ENCODE results near the gene LSAMP. TPM values are rescaled to one million over a fixed set of nuclear protein-coding genes. Genes with fewer than 3 reads are reported as not detected.

Gene LSAMP
- total and polyA plus RNA-seq, 2 experiments from 2014 or later: 2.0 to 2.9 TPM

GRCh38 chr3:115852278-115852677, 593.0 kb downstream of the LSAMP start:
- TF ChIP-seq ZNF331 (CRISPR knock-in tag; IDR thresholded peaks at IDR 0.05; ENCODE audit: low read depth) (no peak), EZH2phosphoT487 (IDR thresholded peaks at IDR 0.05; ENCODE audit: unreplicated experiment) (no peak), POLR2AphosphoS5 (IDR thresholded peaks at IDR 0.05; ENCODE audit: low read depth) (no peak), NANOG (IDR thresholded peaks at IDR 0.05; ENCODE audit: borderline replicate concordance) (no peak), STAT1 (IDR thresholded peaks at IDR 0.05; ENCODE audit: unreplicated experiment) (no peak), JUNB (IDR thresholded peaks at IDR 0.05; ENCODE audit: unreplicated experiment) (no peak), CREB1 (CRISPR knock-in tag; IDR thresholded peaks at IDR 0.05; ENCODE audit: low read depth) (no peak), ZNF114 (CRISPR knock-in tag; IDR thresholded peaks at IDR 0.05) (no peak), EZH2 (IDR thresholded peaks at IDR 0.05; ENCODE audit: low read depth, unreplicated experiment) (no peak)
- TF ChIP-seq, protein P1, sequence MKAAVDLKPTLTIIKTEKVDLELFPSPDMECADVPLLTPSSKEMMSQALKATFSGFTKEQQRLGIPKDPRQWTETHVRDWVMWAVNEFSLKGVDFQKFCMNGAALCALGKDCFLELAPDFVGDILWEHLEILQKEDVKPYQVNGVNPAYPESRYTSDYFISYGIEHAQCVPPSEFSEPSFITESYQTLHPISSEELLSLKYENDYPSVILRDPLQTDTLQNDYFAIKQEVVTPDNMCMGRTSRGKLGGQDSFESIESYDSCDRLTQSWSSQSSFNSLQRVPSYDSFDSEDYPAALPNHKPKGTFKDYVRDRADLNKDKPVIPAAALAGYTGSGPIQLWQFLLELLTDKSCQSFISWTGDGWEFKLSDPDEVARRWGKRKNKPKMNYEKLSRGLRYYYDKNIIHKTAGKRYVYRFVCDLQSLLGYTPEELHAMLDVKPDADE (IDR thresholded peaks at IDR 0.05): no peak
- TF ChIP-seq, protein P2, sequence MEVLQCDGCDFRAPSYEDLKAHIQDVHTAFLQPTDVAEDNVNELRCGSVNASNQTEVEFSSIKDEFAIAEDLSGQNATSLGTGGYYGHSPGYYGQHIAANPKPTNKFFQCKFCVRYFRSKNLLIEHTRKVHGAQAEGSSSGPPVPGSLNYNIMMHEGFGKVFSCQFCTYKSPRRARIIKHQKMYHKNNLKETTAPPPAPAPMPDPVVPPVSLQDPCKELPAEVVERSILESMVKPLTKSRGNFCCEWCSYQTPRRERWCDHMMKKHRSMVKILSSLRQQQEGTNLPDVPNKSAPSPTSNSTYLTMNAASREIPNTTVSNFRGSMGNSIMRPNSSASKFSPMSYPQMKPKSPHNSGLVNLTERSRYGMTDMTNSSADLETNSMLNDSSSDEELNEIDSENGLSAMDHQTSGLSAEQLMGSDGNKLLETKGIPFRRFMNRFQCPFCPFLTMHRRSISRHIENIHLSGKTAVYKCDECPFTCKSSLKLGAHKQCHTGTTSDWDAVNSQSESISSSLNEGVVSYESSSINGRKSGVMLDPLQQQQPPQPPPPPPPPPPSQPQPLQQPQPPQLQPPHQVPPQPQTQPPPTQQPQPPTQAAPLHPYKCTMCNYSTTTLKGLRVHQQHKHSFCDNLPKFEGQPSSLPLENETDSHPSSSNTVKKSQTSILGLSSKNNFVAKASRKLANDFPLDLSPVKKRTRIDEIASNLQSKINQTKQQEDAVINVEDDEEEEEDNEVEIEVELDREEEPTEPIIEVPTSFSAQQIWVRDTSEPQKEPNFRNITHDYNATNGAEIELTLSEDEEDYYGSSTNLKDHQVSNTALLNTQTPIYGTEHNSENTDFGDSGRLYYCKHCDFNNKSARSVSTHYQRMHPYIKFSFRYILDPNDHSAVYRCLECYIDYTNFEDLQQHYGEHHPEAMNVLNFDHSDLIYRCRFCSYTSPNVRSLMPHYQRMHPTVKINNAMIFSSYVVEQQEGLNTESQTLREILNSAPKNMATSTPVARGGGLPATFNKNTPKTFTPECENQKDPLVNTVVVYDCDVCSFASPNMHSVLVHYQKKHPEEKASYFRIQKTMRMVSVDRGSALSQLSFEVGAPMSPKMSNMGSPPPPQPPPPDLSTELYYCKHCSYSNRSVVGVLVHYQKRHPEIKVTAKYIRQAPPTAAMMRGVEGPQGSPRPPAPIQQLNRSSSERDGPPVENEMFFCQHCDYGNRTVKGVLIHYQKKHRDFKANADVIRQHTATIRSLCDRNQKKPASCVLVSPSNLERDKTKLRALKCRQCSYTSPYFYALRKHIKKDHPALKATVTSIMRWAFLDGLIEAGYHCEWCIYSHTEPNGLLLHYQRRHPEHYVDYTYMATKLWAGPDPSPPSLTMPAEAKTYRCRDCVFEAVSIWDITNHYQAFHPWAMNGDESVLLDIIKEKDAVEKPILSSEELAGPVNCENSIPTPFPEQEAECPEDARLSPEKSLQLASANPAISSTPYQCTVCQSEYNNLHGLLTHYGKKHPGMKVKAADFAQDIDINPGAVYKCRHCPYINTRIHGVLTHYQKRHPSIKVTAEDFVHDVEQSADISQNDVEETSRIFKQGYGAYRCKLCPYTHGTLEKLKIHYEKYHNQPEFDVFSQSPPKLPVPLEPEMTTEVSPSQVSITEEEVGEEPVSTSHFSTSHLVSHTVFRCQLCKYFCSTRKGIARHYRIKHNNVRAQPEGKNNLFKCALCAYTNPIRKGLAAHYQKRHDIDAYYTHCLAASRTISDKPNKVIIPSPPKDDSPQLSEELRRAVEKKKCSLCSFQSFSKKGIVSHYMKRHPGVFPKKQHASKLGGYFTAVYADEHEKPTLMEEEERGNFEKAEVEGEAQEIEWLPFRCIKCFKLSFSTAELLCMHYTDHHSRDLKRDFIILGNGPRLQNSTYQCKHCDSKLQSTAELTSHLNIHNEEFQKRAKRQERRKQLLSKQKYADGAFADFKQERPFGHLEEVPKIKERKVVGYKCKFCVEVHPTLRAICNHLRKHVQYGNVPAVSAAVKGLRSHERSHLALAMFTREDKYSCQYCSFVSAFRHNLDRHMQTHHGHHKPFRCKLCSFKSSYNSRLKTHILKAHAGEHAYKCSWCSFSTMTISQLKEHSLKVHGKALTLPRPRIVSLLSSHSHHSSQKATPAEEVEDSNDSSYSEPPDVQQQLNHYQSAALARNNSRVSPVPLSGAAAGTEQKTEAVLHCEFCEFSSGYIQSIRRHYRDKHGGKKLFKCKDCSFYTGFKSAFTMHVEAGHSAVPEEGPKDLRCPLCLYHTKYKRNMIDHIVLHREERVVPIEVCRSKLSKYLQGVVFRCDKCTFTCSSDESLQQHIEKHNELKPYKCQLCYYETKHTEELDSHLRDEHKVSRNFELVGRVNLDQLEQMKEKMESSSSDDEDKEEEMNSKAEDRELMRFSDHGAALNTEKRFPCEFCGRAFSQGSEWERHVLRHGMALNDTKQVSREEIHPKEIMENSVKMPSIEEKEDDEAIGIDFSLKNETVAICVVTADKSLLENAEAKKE (CRISPR knock-in tag; IDR thresholded peaks at IDR 0.05): no peak
- TF ChIP-seq, protein P3, sequence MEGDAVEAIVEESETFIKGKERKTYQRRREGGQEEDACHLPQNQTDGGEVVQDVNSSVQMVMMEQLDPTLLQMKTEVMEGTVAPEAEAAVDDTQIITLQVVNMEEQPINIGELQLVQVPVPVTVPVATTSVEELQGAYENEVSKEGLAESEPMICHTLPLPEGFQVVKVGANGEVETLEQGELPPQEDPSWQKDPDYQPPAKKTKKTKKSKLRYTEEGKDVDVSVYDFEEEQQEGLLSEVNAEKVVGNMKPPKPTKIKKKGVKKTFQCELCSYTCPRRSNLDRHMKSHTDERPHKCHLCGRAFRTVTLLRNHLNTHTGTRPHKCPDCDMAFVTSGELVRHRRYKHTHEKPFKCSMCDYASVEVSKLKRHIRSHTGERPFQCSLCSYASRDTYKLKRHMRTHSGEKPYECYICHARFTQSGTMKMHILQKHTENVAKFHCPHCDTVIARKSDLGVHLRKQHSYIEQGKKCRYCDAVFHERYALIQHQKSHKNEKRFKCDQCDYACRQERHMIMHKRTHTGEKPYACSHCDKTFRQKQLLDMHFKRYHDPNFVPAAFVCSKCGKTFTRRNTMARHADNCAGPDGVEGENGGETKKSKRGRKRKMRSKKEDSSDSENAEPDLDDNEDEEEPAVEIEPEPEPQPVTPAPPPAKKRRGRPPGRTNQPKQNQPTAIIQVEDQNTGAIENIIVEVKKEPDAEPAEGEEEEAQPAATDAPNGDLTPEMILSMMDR (conservative IDR thresholded peaks at IDR 0.05; ENCODE audit: low read depth in 2 of 2): no peak
- TF ChIP-seq, protein P4, sequence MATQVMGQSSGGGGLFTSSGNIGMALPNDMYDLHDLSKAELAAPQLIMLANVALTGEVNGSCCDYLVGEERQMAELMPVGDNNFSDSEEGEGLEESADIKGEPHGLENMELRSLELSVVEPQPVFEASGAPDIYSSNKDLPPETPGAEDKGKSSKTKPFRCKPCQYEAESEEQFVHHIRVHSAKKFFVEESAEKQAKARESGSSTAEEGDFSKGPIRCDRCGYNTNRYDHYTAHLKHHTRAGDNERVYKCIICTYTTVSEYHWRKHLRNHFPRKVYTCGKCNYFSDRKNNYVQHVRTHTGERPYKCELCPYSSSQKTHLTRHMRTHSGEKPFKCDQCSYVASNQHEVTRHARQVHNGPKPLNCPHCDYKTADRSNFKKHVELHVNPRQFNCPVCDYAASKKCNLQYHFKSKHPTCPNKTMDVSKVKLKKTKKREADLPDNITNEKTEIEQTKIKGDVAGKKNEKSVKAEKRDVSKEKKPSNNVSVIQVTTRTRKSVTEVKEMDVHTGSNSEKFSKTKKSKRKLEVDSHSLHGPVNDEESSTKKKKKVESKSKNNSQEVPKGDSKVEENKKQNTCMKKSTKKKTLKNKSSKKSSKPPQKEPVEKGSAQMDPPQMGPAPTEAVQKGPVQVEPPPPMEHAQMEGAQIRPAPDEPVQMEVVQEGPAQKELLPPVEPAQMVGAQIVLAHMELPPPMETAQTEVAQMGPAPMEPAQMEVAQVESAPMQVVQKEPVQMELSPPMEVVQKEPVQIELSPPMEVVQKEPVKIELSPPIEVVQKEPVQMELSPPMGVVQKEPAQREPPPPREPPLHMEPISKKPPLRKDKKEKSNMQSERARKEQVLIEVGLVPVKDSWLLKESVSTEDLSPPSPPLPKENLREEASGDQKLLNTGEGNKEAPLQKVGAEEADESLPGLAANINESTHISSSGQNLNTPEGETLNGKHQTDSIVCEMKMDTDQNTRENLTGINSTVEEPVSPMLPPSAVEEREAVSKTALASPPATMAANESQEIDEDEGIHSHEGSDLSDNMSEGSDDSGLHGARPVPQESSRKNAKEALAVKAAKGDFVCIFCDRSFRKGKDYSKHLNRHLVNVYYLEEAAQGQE (IDR thresholded peaks at IDR 0.05; ENCODE audit: unreplicated experiment): no peak
- Mint-ChIP-seq H3K36me3 (ENCODE audit: low read depth) (no peaks in the 10 kb centered on the region), H3K9me3 (no peaks in the 10 kb centered on the region), H3K27ac (no peak overlapping the region), H3K27me3 (ENCODE audit: insufficient read depth, low read depth, poor library complexity) (peaks cover 2% of the 10 kb centered on the region), H3K4me3 (no peak overlapping the region), H3K4me1 (peaks cover 8% of the 10 kb centered on the region)
- Histone ChIP-seq H4K20me1 (replicated peaks; ENCODE audit: insufficient read depth) (no peaks in the 10 kb centered on the region), H3F3A (replicated peaks; ENCODE audit: low read depth) (no peaks in the 10 kb centered on the region), H3K4me2 (no peak overlapping the region), H3K36me3 (ENCODE audit: insufficient read depth) (no peaks in the 10 kb centered on the region), H3K9me2 (ENCODE audit: insufficient read depth) (no peaks in the 10 kb centered on the region; the same call in 1 of the 2 replicates), H3K4me3 (no peak overlapping the region), H3K27me3 (ENCODE audit: insufficient read depth) (no peaks in the 10 kb centered on the region), H3K27ac (ENCODE audit: low read depth) (no peak overlapping the region), H2AFZ (no peak overlapping the region), H3K79me2 (replicated peaks; ENCODE audit: insufficient read depth) (no peaks in the 10 kb centered on the region), H3K4me1 (ENCODE audit: insufficient read depth) (peaks cover 13% of the 10 kb centered on the region)
- DNase-seq (ENCODE audit: low spot score) (no peak), ATAC-seq (no peak)
